ENCODE data around the gene CDC5L.

DNA sequence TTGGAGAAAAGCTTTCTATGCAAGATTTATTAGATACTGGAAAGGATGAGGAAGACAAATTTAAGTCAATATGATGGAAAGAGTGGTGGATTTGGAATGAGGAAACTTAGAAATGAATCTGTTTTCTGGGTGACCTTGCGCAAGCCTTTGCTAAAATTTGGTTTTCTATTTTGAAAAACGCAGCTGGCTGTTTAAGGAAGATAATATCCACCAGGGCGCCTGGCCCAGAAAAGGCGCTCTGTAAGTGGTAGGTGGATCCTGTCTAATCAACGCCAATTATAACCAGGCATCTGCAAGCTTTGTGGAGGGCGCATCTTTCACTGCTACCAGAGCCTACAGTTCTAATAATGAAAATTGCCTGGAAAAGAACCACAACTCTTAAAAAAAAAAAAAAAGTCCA is 45.5 kb upstream of the CDC5L start:
- TF ChIP-seq, protein P1, sequence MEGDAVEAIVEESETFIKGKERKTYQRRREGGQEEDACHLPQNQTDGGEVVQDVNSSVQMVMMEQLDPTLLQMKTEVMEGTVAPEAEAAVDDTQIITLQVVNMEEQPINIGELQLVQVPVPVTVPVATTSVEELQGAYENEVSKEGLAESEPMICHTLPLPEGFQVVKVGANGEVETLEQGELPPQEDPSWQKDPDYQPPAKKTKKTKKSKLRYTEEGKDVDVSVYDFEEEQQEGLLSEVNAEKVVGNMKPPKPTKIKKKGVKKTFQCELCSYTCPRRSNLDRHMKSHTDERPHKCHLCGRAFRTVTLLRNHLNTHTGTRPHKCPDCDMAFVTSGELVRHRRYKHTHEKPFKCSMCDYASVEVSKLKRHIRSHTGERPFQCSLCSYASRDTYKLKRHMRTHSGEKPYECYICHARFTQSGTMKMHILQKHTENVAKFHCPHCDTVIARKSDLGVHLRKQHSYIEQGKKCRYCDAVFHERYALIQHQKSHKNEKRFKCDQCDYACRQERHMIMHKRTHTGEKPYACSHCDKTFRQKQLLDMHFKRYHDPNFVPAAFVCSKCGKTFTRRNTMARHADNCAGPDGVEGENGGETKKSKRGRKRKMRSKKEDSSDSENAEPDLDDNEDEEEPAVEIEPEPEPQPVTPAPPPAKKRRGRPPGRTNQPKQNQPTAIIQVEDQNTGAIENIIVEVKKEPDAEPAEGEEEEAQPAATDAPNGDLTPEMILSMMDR (IDR thresholded peaks at IDR 0.05) = no peak
- TF ChIP-seq POLR2A (IDR thresholded peaks at IDR 0.05) = no peak

Data from thyroid gland (tissue), 4 donors.